ENCODE results near the gene PCYT2.

PCYT2 gene

GRCh38 chr17:81914103-81914850 is 3.1 kb upstream of the PCYT2 start:
- in situ Hi-C loops (cut with MboI; ENCODE audit: low sequenced_read_pairs) = no loop called here

- in situ Hi-C loops (cut with MboI; ENCODE audit: low sequenced_read_pairs) = no loop called here
Measured at GRCh38 chr17:81913394-81914102, 2.3 kb upstream of the PCYT2 start.

GRCh38 chr17:81912441-81913309 is 1.5 kb upstream of the PCYT2 start:
- in situ Hi-C loops (cut with MboI; ENCODE audit: low sequenced_read_pairs) = no loop called here

- in situ Hi-C loops (cut with MboI; ENCODE audit: low sequenced_read_pairs) = no loop called here
Measured at GRCh38 chr17:81911969-81912368, 770 bp upstream of the PCYT2 start.

- in situ Hi-C loops (cut with MboI; ENCODE audit: low sequenced_read_pairs) = no loop called here
Measured at GRCh38 chr17:81910840-81911276, 341 bp downstream of the PCYT2 start.

GRCh38 chr17:81909966-81910839 is 996 bp downstream of the PCYT2 start:
- in situ Hi-C loops (cut with MboI; ENCODE audit: low sequenced_read_pairs) = no loop called here

GRCh38 chr17:81909231-81909630 is 2.0 kb downstream of the PCYT2 start:
- in situ Hi-C loops (cut with MboI; ENCODE audit: low sequenced_read_pairs) = no loop called here

GRCh38 chr17:81908793-81909192 is 2.4 kb downstream of the PCYT2 start:
- in situ Hi-C loops (cut with MboI; ENCODE audit: low sequenced_read_pairs) = no loop called here

- in situ Hi-C loops (cut with MboI; ENCODE audit: low sequenced_read_pairs) = no loop called here
Measured at GRCh38 chr17:81907219-81908145, 3.7 kb downstream of the PCYT2 start.

GRCh38 chr17:81906476-81907218 is 4.6 kb downstream of the PCYT2 start:
- in situ Hi-C loops (cut with MboI; ENCODE audit: low sequenced_read_pairs) = no loop called here

- in situ Hi-C loops (cut with MboI; ENCODE audit: low sequenced_read_pairs) = no loop called here
Measured at GRCh38 chr17:81905993-81906392, 5.2 kb downstream of the PCYT2 start.

GRCh38 chr17:81905424-81905875 is 5.7 kb downstream of the PCYT2 start:
- in situ Hi-C loops (cut with MboI; ENCODE audit: low sequenced_read_pairs) = no loop called here

- in situ Hi-C loops (cut with MboI; ENCODE audit: low sequenced_read_pairs) = no loop called here
Measured at GRCh38 chr17:81904600-81905423, 6.4 kb downstream of the PCYT2 start.

- in situ Hi-C loops (cut with MboI; ENCODE audit: low sequenced_read_pairs) = no loop called here
Measured at GRCh38 chr17:81903896-81904599, 7.2 kb downstream of the PCYT2 start.

- in situ Hi-C loops (cut with MboI; ENCODE audit: low sequenced_read_pairs) = no loop called here
Measured at GRCh38 chr17:81903415-81903831, 7.8 kb downstream of the PCYT2 start.

- in situ Hi-C loops (cut with MboI; ENCODE audit: low sequenced_read_pairs) = no loop called here
Measured at GRCh38 chr17:81902653-81903414, 8.4 kb downstream of the PCYT2 start.

Measured in hTERT RPE-1 (cell line).